NCI-H1105 (cell line): ENCODE measurements around the gene CTTNBP2NL.
"Not testable (repeated sequence)": the region's sequence is repeated elsewhere in the genome, so short reads cannot be mapped to it uniquely, and the experiment has no call there.

Experiments used
- DNase-seq: peaks from one replicate; lab custom pipeline; 2025; lab: John Stamatoyannopoulos, UW

Gene CTTNBP2NL

GRCh38 chr1:112464501-112464900 is 68.5 kb downstream of the CTTNBP2NL start:
- no peak for DNase-seq

- no peak for DNase-seq
Measured at GRCh38 chr1:112465122-112465521, 69.1 kb downstream of the CTTNBP2NL start.

- DNase-seq: peak; percentile 89
Measured at GRCh38 chr1:112466078-112466660, 70.2 kb downstream of the CTTNBP2NL start.

GRCh38 chr1:112470324-112470723 is 74.3 kb downstream of the CTTNBP2NL start:
- not testable (repeated sequence) for DNase-seq

GRCh38 chr1:112470966-112471365 is 75.0 kb downstream of the CTTNBP2NL start:
- no peak for DNase-seq

- DNase-seq: no peak
Measured at GRCh38 chr1:112472142-112472541, 76.1 kb downstream of the CTTNBP2NL start.

GRCh38 chr1:112477550-112477949 is 81.5 kb downstream of the CTTNBP2NL start:
- no peak for DNase-seq

GRCh38 chr1:112478314-112478713 is 82.3 kb downstream of the CTTNBP2NL start:
- no peak for DNase-seq

GRCh38 chr1:112486063-112486462 is 90.0 kb downstream of the CTTNBP2NL start:
- DNase-seq: not testable (repeated sequence)

GRCh38 chr1:112487686-112488085 is 91.7 kb downstream of the CTTNBP2NL start:
- DNase-seq: not testable (repeated sequence)

GRCh38 chr1:112488141-112488540 is 92.1 kb downstream of the CTTNBP2NL start:
- no peak for DNase-seq

GRCh38 chr1:112492076-112492475 is 96.1 kb downstream of the CTTNBP2NL start:
- no peak for DNase-seq

- no peak for DNase-seq
Measured at GRCh38 chr1:112493351-112493750, 97.3 kb downstream of the CTTNBP2NL start.

GRCh38 chr1:112496290-112496689 is 100.3 kb downstream of the CTTNBP2NL start:
- DNase-seq: no peak

- peak; percentile 45 for DNase-seq
Measured at GRCh38 chr1:112501810-112502641, 106.0 kb downstream of the CTTNBP2NL start.

GRCh38 chr1:112502826-112503225 is 106.8 kb downstream of the CTTNBP2NL start:
- DNase-seq: no peak

GRCh38 chr1:112504001-112504660 is 108.1 kb downstream of the CTTNBP2NL start:
- DNase-seq: no peak

- DNase-seq: no peak
Measured at GRCh38 chr1:112504661-112505399, 108.8 kb downstream of the CTTNBP2NL start.

GRCh38 chr1:112505400-112505785 is 109.4 kb downstream of the CTTNBP2NL start:
- no peak for DNase-seq

GRCh38 chr1:112505878-112506277 is 109.9 kb downstream of the CTTNBP2NL start:
- DNase-seq: no peak

- DNase-seq: no peak
Measured at GRCh38 chr1:112506306-112506705, 110.3 kb downstream of the CTTNBP2NL start.

GRCh38 chr1:112506731-112507130 is 110.7 kb downstream of the CTTNBP2NL start:
- no peak for DNase-seq
